Astrocyte (in vitro differentiated cells and primary cell): ENCODE measurements around the gene HEY2.
A peak's percentile ranks its signal among the peaks of the same experiment; 100 is the strongest.

Experiments
- CTCF ChIP-seq: IDR thresholded peaks from 2 replicates; pipeline ENCODE4 v1.5.1; 2011; ENCODE audit warnings: low read depth, mild to moderate bottlenecking, inconsistent platforms, low read length, moderate library complexity; ENCODE audit not compliant: insufficient read depth
- EZH2 ChIP-seq: IDR thresholded peaks from 2 replicates; pipeline ENCODE4 v1.6.1; 2012; ENCODE audit warnings: mild to moderate bottlenecking, low read length, inconsistent platforms; ENCODE audit not compliant: insufficient read depth

DNA sequence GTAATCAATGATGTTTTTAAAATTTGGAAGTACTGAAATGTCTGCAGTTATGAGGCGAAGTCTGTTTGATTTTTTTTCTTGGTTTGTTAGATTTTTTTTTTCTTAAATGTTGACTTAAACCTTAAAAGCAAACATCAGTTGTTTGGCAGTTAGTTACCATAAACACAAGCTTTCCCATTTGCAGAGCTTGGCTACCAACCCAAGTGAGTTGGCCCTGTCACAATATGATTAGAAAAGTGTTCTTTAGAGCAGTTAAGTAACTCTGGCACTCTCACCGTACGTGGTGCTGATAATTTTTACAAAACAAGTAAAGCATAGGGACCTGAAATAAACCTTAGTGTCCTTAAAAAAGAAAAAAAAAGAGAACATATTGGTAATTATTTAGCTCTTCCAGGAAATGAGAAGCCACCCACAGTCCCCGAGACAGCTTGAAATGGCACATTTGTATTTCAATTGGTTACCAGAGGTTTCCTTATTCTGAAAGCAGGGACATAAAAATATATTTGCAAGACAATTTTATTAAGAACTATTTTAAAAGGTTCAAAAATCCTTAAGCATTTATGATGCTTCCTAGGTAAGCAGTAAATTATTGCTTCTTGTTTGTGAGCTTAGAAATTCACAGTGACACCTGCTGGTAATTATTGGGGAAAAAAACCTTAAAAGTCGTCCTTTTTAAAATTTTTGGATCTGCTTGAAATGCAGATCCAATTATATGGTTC, 3.9 kb downstream of the HEY2 start:
- TF ChIP-seq CTCF = peak; percentile 40
- no peak for TF ChIP-seq EZH2
